Measurements from ENCODE around the gene TNFSF10.

The TNFSF10 gene

GRCh38 chr3:172557515-172558220 lies 34.4 kb upstream of the TNFSF10 start:
- Histone ChIP-seq H3F3A (ENCODE audit: low read depth) (no peaks in the 10 kb centered on the region), H4K20me1 (ENCODE audit: insufficient read depth, low read length, poor library complexity, severe bottlenecking) (no peaks in the 10 kb centered on the region), H3K4me1 (ENCODE audit: insufficient read depth, low read length, poor library complexity, severe bottlenecking) (peaks cover under 1% of the 10 kb centered on the region), H3K9me3 (ENCODE audit: insufficient read depth, low read depth, low read length) (no peaks in the 10 kb centered on the region), H3K79me2 (ENCODE audit: insufficient read depth, low read length) (no peaks in the 10 kb centered on the region), H2AFZ (ENCODE audit: low read length) (peak overlapping the region; percentile 42), H3K4me2 (ENCODE audit: low read depth, low read length, poor library complexity, severe bottlenecking) (no peak overlapping the region), H3K27me3 (ENCODE audit: insufficient read depth, low read length, poor library complexity, severe bottlenecking) (no peaks in the 10 kb centered on the region), H3K36me3 (ENCODE audit: insufficient read depth, low read length) (no peaks in the 10 kb centered on the region), H3K9ac (ENCODE audit: low read depth, low read length, poor library complexity, severe bottlenecking) (no peak overlapping the region), H3K4me3 (ENCODE audit: low read length, poor library complexity, severe bottlenecking) (no peak overlapping the region), H3K9me2 (replicated peaks; ENCODE audit: low read depth, low read length) (no peaks in the 10 kb centered on the region)
- TF ChIP-seq EZH2phosphoT487 (IDR thresholded peaks at IDR 0.05; ENCODE audit: borderline replicate concordance) (no peak), CTCF (conservative IDR thresholded peaks at IDR 0.05; ENCODE audit: low read length) (no peak)

- Histone ChIP-seq H2AFZ (ENCODE audit: low read length) (no peak overlapping the region), H3K27me3 (ENCODE audit: insufficient read depth, low read length, poor library complexity, severe bottlenecking) (no peaks in the 10 kb centered on the region), H3K79me2 (ENCODE audit: insufficient read depth, low read length) (no peaks in the 10 kb centered on the region), H3K4me3 (ENCODE audit: low read length, poor library complexity, severe bottlenecking) (no peak overlapping the region), H3K36me3 (ENCODE audit: insufficient read depth, low read length) (no peaks in the 10 kb centered on the region), H3K9me3 (ENCODE audit: insufficient read depth, low read depth, low read length) (no peaks in the 10 kb centered on the region), H3K4me2 (ENCODE audit: low read depth, low read length, poor library complexity, severe bottlenecking) (no peak overlapping the region), H4K20me1 (ENCODE audit: insufficient read depth, low read length, poor library complexity, severe bottlenecking) (no peaks in the 10 kb centered on the region), H3K9me2 (replicated peaks; ENCODE audit: low read depth, low read length) (no peaks in the 10 kb centered on the region), H3F3A (ENCODE audit: low read depth) (no peaks in the 10 kb centered on the region), H3K4me1 (ENCODE audit: insufficient read depth, low read length, poor library complexity, severe bottlenecking) (no peaks in the 10 kb centered on the region), H3K9ac (ENCODE audit: low read depth, low read length, poor library complexity, severe bottlenecking) (no peak overlapping the region)
- TF ChIP-seq CTCF (conservative IDR thresholded peaks at IDR 0.05; ENCODE audit: low read length) = no peak
- TF ChIP-seq EZH2phosphoT487 (IDR thresholded peaks at IDR 0.05; ENCODE audit: borderline replicate concordance) = no peak
Observed at GRCh38 chr3:172553526-172554252, 30.5 kb upstream of the TNFSF10 start.

GRCh38 chr3:172552607-172553006 lies 29.4 kb upstream of the TNFSF10 start:
- H3F3A ChIP-seq (ENCODE audit: low read depth) = no peaks in the 10 kb centered on the region
- no peaks in the 10 kb centered on the region for H3K4me1 ChIP-seq (ENCODE audit: insufficient read depth, low read length, poor library complexity, severe bottlenecking)
- no peak for TF ChIP-seq EZH2phosphoT487 (IDR thresholded peaks at IDR 0.05; ENCODE audit: borderline replicate concordance)
- no peak for TF ChIP-seq CTCF (conservative IDR thresholded peaks at IDR 0.05; ENCODE audit: low read length)
- no peak overlapping the region for H3K4me3 ChIP-seq (ENCODE audit: low read length, poor library complexity, severe bottlenecking)
- no peaks in the 10 kb centered on the region for H3K27me3 ChIP-seq (ENCODE audit: insufficient read depth, low read length, poor library complexity, severe bottlenecking)
- no peak overlapping the region for H2AFZ ChIP-seq (ENCODE audit: low read length)
- H3K36me3 ChIP-seq (ENCODE audit: insufficient read depth, low read length) = no peaks in the 10 kb centered on the region
- no peaks in the 10 kb centered on the region for H3K9me3 ChIP-seq (ENCODE audit: insufficient read depth, low read depth, low read length)
- no peak overlapping the region for H3K9ac ChIP-seq (ENCODE audit: low read depth, low read length, poor library complexity, severe bottlenecking)
- H3K79me2 ChIP-seq (ENCODE audit: insufficient read depth, low read length) = no peaks in the 10 kb centered on the region
- H3K4me2 ChIP-seq (ENCODE audit: low read depth, low read length, poor library complexity, severe bottlenecking) = no peak overlapping the region
- no peaks in the 10 kb centered on the region for H3K9me2 ChIP-seq (replicated peaks; ENCODE audit: low read depth, low read length)
- H4K20me1 ChIP-seq (ENCODE audit: insufficient read depth, low read length, poor library complexity, severe bottlenecking) = no peaks in the 10 kb centered on the region

Data from Loucy (cell line).